ENCODE measurements around the gene DUSP9. TPM values are rescaled to one million over a fixed set of nuclear protein-coding genes. Genes with fewer than 3 reads are reported as not detected.
"Not testable (repeated sequence)": the region's sequence is repeated elsewhere in the genome, so short reads cannot be mapped to it uniquely, and the experiment has no call there.

The DUSP9 gene
- polyA plus RNA-seq, 3 donors: 38.3 to 51.9 (median 46.8) TPM

DNA sequence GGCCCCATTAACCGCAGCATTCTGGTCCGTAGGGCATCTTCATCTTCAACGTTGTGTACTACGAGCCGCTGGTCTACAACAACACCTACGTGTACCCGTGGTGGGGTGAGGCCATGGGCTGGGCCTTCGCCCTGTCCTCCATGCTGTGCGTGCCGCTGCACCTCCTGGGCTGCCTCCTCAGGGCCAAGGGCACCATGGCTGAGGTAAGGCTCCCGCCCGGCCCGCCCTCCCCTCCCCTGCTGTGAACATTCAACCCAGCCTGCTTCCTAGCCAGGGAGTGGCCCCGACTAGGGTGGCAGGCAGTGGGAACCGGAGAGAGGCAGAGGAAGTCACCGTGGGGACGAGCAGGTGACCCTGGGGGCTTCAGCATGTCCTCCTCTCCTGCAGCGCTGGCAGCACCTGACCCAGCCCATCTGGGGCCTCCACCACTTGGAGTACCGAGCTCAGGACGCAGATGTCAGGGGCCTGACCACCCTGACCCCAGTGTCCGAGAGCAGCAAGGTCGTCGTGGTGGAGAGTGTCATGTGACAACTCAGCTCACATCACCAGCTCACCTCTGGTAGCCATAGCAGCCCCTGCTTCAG lies 47.8 kb downstream of the DUSP9 start:
- no peak for DNase-seq (ENCODE audit: extremely low read depth in 1 of 11, low read depth in 9 of 11, low spot score in 4 of 11)

DNA sequence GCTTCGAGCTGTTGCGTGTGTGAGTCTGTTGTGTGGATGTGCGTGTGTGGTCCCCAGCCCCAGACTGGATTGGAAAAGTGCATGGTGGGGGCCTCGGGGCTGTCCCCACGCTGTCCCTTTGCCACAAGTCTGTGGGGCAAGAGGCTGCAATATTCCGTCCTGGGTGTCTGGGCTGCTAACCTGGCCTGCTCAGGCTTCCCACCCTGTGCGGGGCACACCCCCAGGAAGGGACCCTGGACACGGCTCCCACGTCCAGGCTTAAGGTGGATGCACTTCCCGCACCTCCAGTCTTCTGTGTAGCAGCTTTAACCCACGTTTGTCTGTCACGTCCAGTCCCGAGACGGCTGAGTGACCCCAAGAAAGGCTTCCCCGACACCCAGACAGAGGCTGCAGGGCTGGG lies 49.1 kb downstream of the DUSP9 start:
- no peak for DNase-seq (ENCODE audit: extremely low read depth in 1 of 11, low read depth in 9 of 11, low spot score in 4 of 11)

DNA sequence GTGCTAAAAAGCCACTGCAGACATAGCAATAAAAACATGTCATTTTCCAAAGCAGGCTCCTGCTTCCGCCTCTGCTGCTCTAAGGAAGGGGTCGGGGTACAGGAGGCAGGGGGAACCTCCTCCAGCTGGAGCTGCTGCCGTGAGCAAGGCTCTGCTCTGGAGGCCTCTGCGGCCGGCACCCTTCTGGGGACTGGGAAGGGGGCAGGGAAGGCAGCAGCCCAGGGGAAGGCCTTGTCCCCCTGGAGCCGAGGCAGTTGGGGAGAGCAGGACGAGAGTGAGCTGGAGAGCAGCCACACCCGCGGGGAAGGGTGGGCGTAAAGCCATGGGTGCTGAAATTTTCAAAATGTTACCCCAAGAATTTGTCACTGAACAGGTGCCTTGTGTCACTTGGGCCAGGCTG lies 49.5 kb downstream of the DUSP9 start:
- not testable (repeated sequence) for DNase-seq (ENCODE audit: extremely low read depth in 1 of 11, low read depth in 9 of 11, low spot score in 4 of 11)

DNA sequence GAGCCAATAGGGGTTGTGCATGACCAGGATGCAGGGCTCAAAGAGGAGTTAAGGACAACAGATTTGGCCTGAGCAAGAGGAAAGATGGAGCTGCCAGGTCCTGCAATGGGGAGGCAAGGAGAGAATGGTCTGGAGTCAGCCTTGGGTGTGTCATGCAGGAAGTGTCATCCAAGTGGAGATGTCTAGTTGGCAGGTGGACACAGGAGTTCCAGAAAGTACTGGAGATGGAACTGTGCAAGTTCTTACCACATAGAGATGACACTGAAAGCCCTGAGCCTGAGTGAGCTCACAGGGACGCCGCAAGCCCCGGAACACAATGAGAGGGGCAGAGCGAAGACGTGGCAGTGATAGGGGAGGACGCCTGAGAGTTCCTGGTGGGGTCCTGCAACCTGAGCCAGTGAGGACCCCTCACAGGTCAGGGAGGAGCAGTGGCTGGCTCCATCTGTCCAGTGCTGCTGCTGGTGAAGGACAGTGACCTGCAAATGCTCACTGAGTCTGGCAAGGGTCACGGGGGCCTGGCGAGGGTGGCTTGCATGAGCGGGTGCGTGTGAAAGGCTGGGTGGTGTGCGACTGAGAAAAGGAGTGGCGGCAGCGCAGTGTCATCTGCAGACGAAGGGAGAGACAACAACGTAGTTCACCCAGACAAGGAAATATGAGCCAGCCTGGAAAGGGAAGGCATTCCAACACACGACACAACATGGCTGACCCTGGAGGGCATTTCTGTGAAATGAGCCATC lies 50.2 kb downstream of the DUSP9 start:
- not testable (repeated sequence) for DNase-seq (ENCODE audit: extremely low read depth in 1 of 11, low read depth in 9 of 11, low spot score in 4 of 11)

DNA sequence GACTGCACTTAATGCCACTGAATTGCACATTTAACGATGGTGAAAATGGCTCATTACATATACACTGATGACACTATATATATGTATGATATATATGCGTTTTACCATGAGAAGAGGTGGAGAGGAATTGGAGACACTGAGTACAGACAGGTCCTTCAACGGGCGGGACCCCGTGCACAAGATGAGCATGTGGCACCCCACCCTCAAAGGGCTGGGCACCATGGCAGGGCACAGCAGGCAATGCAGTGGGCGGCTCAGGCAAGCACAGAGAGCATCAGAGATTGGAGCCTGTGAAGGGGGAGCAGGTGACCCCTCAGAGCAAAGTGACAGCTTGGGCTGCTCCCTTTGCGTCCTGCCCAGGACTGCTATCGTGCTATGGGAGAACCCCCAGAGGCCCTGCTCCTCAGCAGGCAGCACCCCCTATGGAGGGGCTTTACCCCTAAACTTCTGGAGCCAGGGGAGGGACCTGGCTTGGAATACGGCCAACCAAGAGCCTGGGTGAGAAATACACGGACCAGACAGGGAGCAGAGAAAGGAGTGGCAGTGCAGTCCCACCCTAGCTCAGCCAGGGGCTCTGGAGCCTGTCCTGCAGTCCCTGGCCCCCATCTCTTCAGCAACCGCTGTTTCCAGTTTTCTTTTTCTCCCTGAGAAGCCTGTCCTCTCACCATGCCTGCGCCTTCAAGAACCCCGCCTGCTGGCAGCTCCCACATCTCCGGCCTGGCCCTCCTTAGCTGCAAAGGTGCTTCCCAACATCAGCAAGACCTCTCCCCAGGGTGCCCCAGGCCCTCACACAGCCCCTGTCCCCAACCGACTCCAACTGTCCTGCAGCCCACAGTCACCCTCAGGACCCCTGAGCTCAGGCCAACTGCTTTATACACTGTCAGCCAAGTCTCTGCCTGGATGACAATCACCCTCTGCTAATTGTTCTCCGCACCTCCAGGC lies 51.2 kb downstream of the DUSP9 start:
- no peak for DNase-seq (ENCODE audit: extremely low read depth in 1 of 11, low read depth in 9 of 11, low spot score in 4 of 11)

DNA sequence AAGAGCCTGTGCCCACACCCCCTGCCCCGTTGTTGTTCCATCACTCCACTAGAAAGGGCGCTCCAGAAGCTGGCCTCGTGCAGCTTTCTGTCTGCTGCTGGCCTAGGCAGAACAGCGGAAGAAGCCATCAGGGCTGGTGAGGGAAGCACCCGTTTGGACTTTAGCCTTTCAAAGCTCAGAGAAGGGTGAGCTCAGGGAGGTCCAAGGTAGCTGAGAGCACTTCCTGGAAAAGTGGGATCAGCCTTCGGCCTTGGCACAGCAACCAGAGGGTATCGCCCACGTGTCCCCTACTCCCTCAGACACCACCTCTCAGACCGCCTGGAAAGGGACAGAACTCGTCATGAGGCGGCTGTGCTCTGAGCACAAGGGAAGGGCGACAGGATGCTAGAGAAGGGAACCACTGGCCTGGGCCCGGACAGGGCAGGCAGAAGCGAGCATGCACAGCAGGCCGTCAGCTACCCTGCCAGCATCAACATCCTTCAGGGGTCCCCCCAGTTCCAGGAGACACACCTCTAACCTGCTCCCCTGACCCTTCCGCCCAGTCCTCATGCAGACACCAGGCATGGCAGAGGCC lies 52.3 kb downstream of the DUSP9 start:
- DNase-seq (ENCODE audit: extremely low read depth in 1 of 11, low read depth in 9 of 11, low spot score in 4 of 11): not testable (repeated sequence)

DNA sequence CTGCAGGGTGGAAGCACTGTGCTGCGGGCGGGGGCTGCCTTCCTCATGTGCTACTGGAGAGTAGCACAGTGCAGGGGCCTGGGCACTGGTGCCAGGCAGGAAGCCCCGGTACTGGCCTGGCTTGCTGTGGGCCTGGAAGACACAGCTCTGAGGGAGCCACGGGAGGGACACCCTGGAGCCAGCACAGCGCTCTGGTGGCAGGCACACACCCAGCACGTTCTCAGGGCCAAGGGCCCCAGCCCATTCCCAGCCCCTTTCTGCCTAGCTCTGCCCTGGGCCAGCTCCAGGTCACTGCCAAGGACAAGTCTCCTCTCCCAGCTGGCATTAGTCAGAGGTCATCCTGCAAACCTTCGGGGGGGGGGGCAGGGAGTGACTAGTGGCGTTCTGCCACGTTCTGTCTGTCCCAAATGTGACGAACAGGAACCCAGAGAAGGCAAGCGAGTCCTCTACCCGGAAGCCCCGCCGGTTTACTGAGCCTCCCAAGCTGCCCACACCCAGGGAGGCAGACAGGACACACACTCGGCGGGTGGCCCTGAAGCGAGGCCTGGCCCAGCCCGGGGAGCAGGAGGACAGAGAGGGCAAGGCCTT lies 52.9 kb downstream of the DUSP9 start:
- DNase-seq (ENCODE audit: extremely low read depth in 1 of 11, low read depth in 9 of 11, low spot score in 4 of 11): not testable (repeated sequence)

DNA sequence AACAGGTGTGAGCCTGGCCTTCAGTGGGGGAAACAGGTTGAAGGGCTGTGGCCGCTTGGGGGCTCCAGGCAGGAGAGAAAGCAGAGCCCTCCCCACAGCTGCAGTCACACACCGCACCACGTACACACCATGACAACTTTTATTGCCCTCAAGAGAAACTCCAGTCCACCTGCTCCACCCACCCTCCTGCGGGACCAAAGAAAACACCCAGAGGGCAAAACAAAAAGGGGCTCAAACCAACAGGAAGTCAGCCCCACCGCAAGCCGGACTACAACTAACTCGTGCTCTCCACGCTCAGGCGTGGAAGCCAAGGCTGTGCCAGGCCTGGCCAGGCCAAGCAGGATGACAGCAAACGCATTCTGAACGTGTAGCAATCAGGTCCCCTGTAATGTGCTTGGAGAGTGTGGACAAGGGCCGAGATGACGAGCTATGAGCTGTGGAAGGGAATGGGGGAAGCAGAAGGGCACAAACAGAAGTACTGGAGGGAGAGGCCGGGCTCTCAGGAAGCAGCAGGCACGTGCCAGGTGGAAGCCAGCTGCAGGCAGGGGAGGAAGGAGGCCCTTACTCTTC lies 53.5 kb downstream of the DUSP9 start:
- no peak for DNase-seq (ENCODE audit: extremely low read depth in 1 of 11, low read depth in 9 of 11, low spot score in 4 of 11)

Other genes with a start within 250 kb of the DUSP9 start
- not detected for gene PNMA6E, start 245.9 kb upstream of the DUSP9 start, polyA plus RNA-seq (ENCODE audit: insufficient read length in 3 of 3)
- gene ZFP92, start 235.7 kb upstream of the DUSP9 start, polyA plus RNA-seq (ENCODE audit: insufficient read length in 3 of 3): 1 to 10 TPM in 1 of 3 donors, under 1 TPM in 2; 0.73 to 1.5 (median 0.92) TPM
- under 1 TPM; 0.37 to 0.75 (median 0.64) TPM for gene TREX2, start 201.1 kb upstream of the DUSP9 start, polyA plus RNA-seq (ENCODE audit: insufficient read length in 3 of 3)
- 10 to 100 TPM; 25.3 to 33.3 (median 32.3) TPM for gene HAUS7, start 176.6 kb upstream of the DUSP9 start, polyA plus RNA-seq (ENCODE audit: insufficient read length in 3 of 3)
- gene BGN, start 152.2 kb upstream of the DUSP9 start, polyA plus RNA-seq (ENCODE audit: insufficient read length in 3 of 3): 100 to 1,000 TPM; 154 to 178 (median 162) TPM
- under 1 TPM; 0.17 to 0.32 (median 0.24) TPM for gene ATP2B3, start 129.6 kb upstream of the DUSP9 start, polyA plus RNA-seq (ENCODE audit: insufficient read length in 3 of 3)
- 10 to 100 TPM; 15.6 to 19.5 (median 17.0) TPM for gene CCNQ, start 48.1 kb upstream of the DUSP9 start, polyA plus RNA-seq (ENCODE audit: insufficient read length in 3 of 3)
- gene PNCK, start 26.6 kb downstream of the DUSP9 start, polyA plus RNA-seq (ENCODE audit: insufficient read length in 3 of 3): 10 to 100 TPM in 1 of 3 donors, 1 to 10 TPM in 2; 7.6 to 13.9 (median 8.4) TPM
- gene SLC6A8, start 40.7 kb downstream of the DUSP9 start, polyA plus RNA-seq (ENCODE audit: insufficient read length in 3 of 3): 10 to 100 TPM; 53.5 to 69.9 (median 59.4) TPM
- gene BCAP31, start 77.2 kb downstream of the DUSP9 start, polyA plus RNA-seq (ENCODE audit: insufficient read length in 3 of 3): 100 to 1,000 TPM; 182 to 189 (median 189) TPM
- 1 to 10 TPM; 7.9 to 9.8 (median 8.0) TPM for gene ABCD1, start 77.7 kb downstream of the DUSP9 start, polyA plus RNA-seq (ENCODE audit: insufficient read length in 3 of 3)
- 1 to 10 TPM; 1.0 to 2.0 (median 1.2) TPM for gene PLXNB3, start 117.0 kb downstream of the DUSP9 start, polyA plus RNA-seq (ENCODE audit: insufficient read length in 3 of 3)
- gene SRPK3, start 133.8 kb downstream of the DUSP9 start, polyA plus RNA-seq (ENCODE audit: insufficient read length in 3 of 3): 1 to 10 TPM in 2 of 3 donors, under 1 TPM in 1; 0.81 to 2.1 (median 1.9) TPM
- gene IDH3G, start 147.2 kb downstream of the DUSP9 start, polyA plus RNA-seq (ENCODE audit: insufficient read length in 3 of 3): 10 to 100 TPM; 69.9 to 93.9 (median 91.2) TPM
- 100 to 1,000 TPM; 138 to 174 (median 166) TPM for gene SSR4, start 147.5 kb downstream of the DUSP9 start, polyA plus RNA-seq (ENCODE audit: insufficient read length in 3 of 3)
- gene PDZD4, start 183.3 kb downstream of the DUSP9 start, polyA plus RNA-seq (ENCODE audit: insufficient read length in 3 of 3): 10 to 100 TPM in 2 of 3 donors, 1 to 10 TPM in 1; 7.2 to 12.5 (median 11.5) TPM
- 10 to 100 TPM; 35.2 to 57.4 (median 53.1) TPM for gene L1CAM, start 239.0 kb downstream of the DUSP9 start, polyA plus RNA-seq (ENCODE audit: insufficient read length in 3 of 3)

All from renal cortex interstitium (tissue), 11 donors.